ENCODE results near the gene RP9. TPM values are rescaled to one million over a fixed set of nuclear protein-coding genes. Genes with fewer than 3 reads are reported as not detected.

RP9 gene
- total RNA-seq (10 to 100 TPM; 16.0 to 16.8 TPM), total RNA-seq (13.6 to 23.3 reads per million in 2 donors)

- Mint-ChIP-seq H3K27ac (peak within 1 kb of the TSS; percentile 66), H3K4me1 (peaks cover 22% of the 10 kb centered on the region), H3K4me3 (peak within 1 kb of the TSS; percentile 92), H3K27me3 (peaks cover 27% of the 10 kb centered on the region), H3K36me3 (ENCODE audit: low read depth) (peaks cover 3% of the 10 kb centered on the region)
- DNase-seq (peak; percentile 73 to 77 (median 75)), ATAC-seq (peak; percentile 92)
- H3K9me3 ChIP-seq (ENCODE audit: control insufficient read depth, low read length, poor library complexity, severe bottlenecking): no peaks in the 10 kb centered on the region
Measured at GRCh38 chr7:33109005-33109757, at the start of gene RP9. Gene RP9, minus strand, starts transcription at chr7:33109404. Its CDS starts 32 bp downstream, at chr7:33109372.

- Mint-ChIP-seq H3K27me3 (no peaks in the 10 kb centered on the region), H3K27ac (no peak overlapping the region), H3K4me3 (no peak overlapping the region), H3K36me3 (ENCODE audit: low read depth) (peaks cover 2% of the 10 kb centered on the region), H3K4me1 (peaks cover 4% of the 10 kb centered on the region)
- H3K9me3 ChIP-seq (ENCODE audit: control insufficient read depth, low read length, poor library complexity, severe bottlenecking): no peaks in the 10 kb centered on the region
- DNase-seq (no peak), ATAC-seq (no peak)
Measured at GRCh38 chr7:33157781-33158180, 48.6 kb upstream of the RP9 start.

- Mint-ChIP-seq H3K4me1 (peaks cover 4% of the 10 kb centered on the region), H3K36me3 (ENCODE audit: low read depth) (peaks cover 2% of the 10 kb centered on the region), H3K27ac (no peak overlapping the region), H3K27me3 (no peaks in the 10 kb centered on the region), H3K4me3 (no peak overlapping the region)
- DNase-seq (no peak), ATAC-seq (no peak)
- H3K9me3 ChIP-seq (ENCODE audit: control insufficient read depth, low read length, poor library complexity, severe bottlenecking): no peaks in the 10 kb centered on the region
Measured at GRCh38 chr7:33157311-33157710, 48.1 kb upstream of the RP9 start.

- no peak overlapping the region for H3K4me3 Mint-ChIP-seq
- DNase-seq (no peak), ATAC-seq (no peak)
- no peaks in the 10 kb centered on the region for H3K9me3 ChIP-seq (ENCODE audit: control insufficient read depth, low read length, poor library complexity, severe bottlenecking)
- H3K36me3 Mint-ChIP-seq (ENCODE audit: low read depth): peaks cover 2% of the 10 kb centered on the region
- no peak overlapping the region for H3K27ac Mint-ChIP-seq
- H3K27me3 Mint-ChIP-seq: no peaks in the 10 kb centered on the region
- H3K4me1 Mint-ChIP-seq: peaks cover 4% of the 10 kb centered on the region
Measured at GRCh38 chr7:33156441-33156840, 47.2 kb upstream of the RP9 start.

GRCh38 chr7:33155811-33156210, 46.6 kb upstream of the RP9 start:
- peaks cover 2% of the 10 kb centered on the region for H3K36me3 Mint-ChIP-seq (ENCODE audit: low read depth)
- no peaks in the 10 kb centered on the region for H3K9me3 ChIP-seq (ENCODE audit: control insufficient read depth, low read length, poor library complexity, severe bottlenecking)
- no peak overlapping the region for H3K27ac Mint-ChIP-seq
- H3K4me1 Mint-ChIP-seq: peaks cover 4% of the 10 kb centered on the region
- DNase-seq (no peak), ATAC-seq (no peak)
- no peaks in the 10 kb centered on the region for H3K27me3 Mint-ChIP-seq
- H3K4me3 Mint-ChIP-seq: no peak overlapping the region

GRCh38 chr7:33152087-33152486, 42.9 kb upstream of the RP9 start:
- no peaks in the 10 kb centered on the region for H3K9me3 ChIP-seq (ENCODE audit: control insufficient read depth, low read length, poor library complexity, severe bottlenecking)
- Mint-ChIP-seq H3K4me1 (peaks cover 4% of the 10 kb centered on the region), H3K36me3 (ENCODE audit: low read depth) (peaks cover 6% of the 10 kb centered on the region), H3K4me3 (no peak overlapping the region), H3K27ac (no peak overlapping the region), H3K27me3 (no peaks in the 10 kb centered on the region)
- DNase-seq (no peak), ATAC-seq (no peak)

GRCh38 chr7:33145156-33145555, 36.0 kb upstream of the RP9 start:
- Mint-ChIP-seq H3K4me3 (no peak overlapping the region), H3K27me3 (no peaks in the 10 kb centered on the region), H3K36me3 (ENCODE audit: low read depth) (peaks cover 7% of the 10 kb centered on the region), H3K4me1 (peaks cover 6% of the 10 kb centered on the region), H3K27ac (no peak overlapping the region)
- no peak for DNase-seq
- no peak for ATAC-seq
- no peaks in the 10 kb centered on the region for H3K9me3 ChIP-seq (ENCODE audit: control insufficient read depth, low read length, poor library complexity, severe bottlenecking)

GRCh38 chr7:33143996-33144718, 35.0 kb upstream of the RP9 start:
- H3K27me3 Mint-ChIP-seq: no peaks in the 10 kb centered on the region
- H3K27ac Mint-ChIP-seq: no peak overlapping the region
- ATAC-seq: no peak
- no peak for DNase-seq
- H3K9me3 ChIP-seq (ENCODE audit: control insufficient read depth, low read length, poor library complexity, severe bottlenecking): no peaks in the 10 kb centered on the region
- H3K4me1 Mint-ChIP-seq: peaks cover 11% of the 10 kb centered on the region
- H3K4me3 Mint-ChIP-seq: no peak overlapping the region
- peaks cover 6% of the 10 kb centered on the region for H3K36me3 Mint-ChIP-seq (ENCODE audit: low read depth)

GRCh38 chr7:33142585-33142984, 33.4 kb upstream of the RP9 start:
- DNase-seq: no peak
- no peak for ATAC-seq
- no peak overlapping the region for H3K4me3 Mint-ChIP-seq

GRCh38 chr7:33137103-33137502, 27.9 kb upstream of the RP9 start:
- Mint-ChIP-seq H3K4me3 (no peak overlapping the region), H3K27ac (no peak overlapping the region), H3K4me1 (peaks cover 11% of the 10 kb centered on the region), H3K36me3 (ENCODE audit: low read depth) (peaks cover 6% of the 10 kb centered on the region), H3K27me3 (no peaks in the 10 kb centered on the region)
- no peak for ATAC-seq
- H3K9me3 ChIP-seq (ENCODE audit: control insufficient read depth, low read length, poor library complexity, severe bottlenecking): peaks cover 3% of the 10 kb centered on the region
- DNase-seq: no peak

More at GRCh38 chr7:33142585-33142984, 33.4 kb upstream of the RP9 start:
- H3K9me3 ChIP-seq (ENCODE audit: control insufficient read depth, low read length, poor library complexity, severe bottlenecking): no peaks in the 10 kb centered on the region
- H3K36me3 Mint-ChIP-seq (ENCODE audit: low read depth): peaks cover 4% of the 10 kb centered on the region
- H3K27me3 Mint-ChIP-seq: no peaks in the 10 kb centered on the region
- H3K4me1 Mint-ChIP-seq: peaks cover 15% of the 10 kb centered on the region
- no peak overlapping the region for H3K27ac Mint-ChIP-seq

- Mint-ChIP-seq H3K4me3 (peak overlapping the region; percentile 95), H3K27ac (peak overlapping the region; percentile 90), H3K4me1 (peaks cover 20% of the 10 kb centered on the region), H3K36me3 (ENCODE audit: low read depth) (peaks cover 2% of the 10 kb centered on the region), H3K27me3 (no peaks in the 10 kb centered on the region)
- H3K9me3 ChIP-seq (ENCODE audit: control insufficient read depth, low read length, poor library complexity, severe bottlenecking): no peaks in the 10 kb centered on the region
- ATAC-seq (no peak), DNase-seq (no peak)
Measured at GRCh38 chr7:33130184-33130583, 21.0 kb upstream of the RP9 start.

GRCh38 chr7:33129806-33130153, 20.6 kb upstream of the RP9 start:
- H3K4me1 Mint-ChIP-seq: peaks cover 20% of the 10 kb centered on the region
- peak overlapping the region; percentile 90 for H3K27ac Mint-ChIP-seq
- no peaks in the 10 kb centered on the region for H3K36me3 Mint-ChIP-seq (ENCODE audit: low read depth)
- no peaks in the 10 kb centered on the region for H3K27me3 Mint-ChIP-seq
- H3K4me3 Mint-ChIP-seq: peak overlapping the region; percentile 95
- ATAC-seq: peak; percentile 13
- DNase-seq: no peak
- H3K9me3 ChIP-seq (ENCODE audit: control insufficient read depth, low read length, poor library complexity, severe bottlenecking): no peaks in the 10 kb centered on the region

GRCh38 chr7:33128990-33129805, 20.0 kb upstream of the RP9 start, which contains the start of gene BBS9:
Gene BBS9, plus strand, starts transcription at chr7:33129564. Its CDS starts 16,689 bp downstream, at chr7:33146253.
- H3K4me1 Mint-ChIP-seq: peaks cover 20% of the 10 kb centered on the region
- no peaks in the 10 kb centered on the region for H3K36me3 Mint-ChIP-seq (ENCODE audit: low read depth)
- peak; percentile 82 to 88 (median 86) for DNase-seq
- peak within 1 kb of the TSS; percentile 95 for H3K4me3 Mint-ChIP-seq
- H3K27me3 Mint-ChIP-seq: no peaks in the 10 kb centered on the region
- ATAC-seq: peak; percentile 97
- peak within 1 kb of the TSS; percentile 90 for H3K27ac Mint-ChIP-seq
- H3K9me3 ChIP-seq (ENCODE audit: control insufficient read depth, low read length, poor library complexity, severe bottlenecking): no peaks in the 10 kb centered on the region
